CD4-positive, alpha-beta T cell treated with Interleukin-10 for 1 hour (primary cell): Measurements from ENCODE around the gene IFNAR1.

ENCODE experiments used
- DNase-seq: peaks from one replicate; pipeline ENCODE4 v3.0.0-alpha.2; 2020

IFNAR1 gene

DNA sequence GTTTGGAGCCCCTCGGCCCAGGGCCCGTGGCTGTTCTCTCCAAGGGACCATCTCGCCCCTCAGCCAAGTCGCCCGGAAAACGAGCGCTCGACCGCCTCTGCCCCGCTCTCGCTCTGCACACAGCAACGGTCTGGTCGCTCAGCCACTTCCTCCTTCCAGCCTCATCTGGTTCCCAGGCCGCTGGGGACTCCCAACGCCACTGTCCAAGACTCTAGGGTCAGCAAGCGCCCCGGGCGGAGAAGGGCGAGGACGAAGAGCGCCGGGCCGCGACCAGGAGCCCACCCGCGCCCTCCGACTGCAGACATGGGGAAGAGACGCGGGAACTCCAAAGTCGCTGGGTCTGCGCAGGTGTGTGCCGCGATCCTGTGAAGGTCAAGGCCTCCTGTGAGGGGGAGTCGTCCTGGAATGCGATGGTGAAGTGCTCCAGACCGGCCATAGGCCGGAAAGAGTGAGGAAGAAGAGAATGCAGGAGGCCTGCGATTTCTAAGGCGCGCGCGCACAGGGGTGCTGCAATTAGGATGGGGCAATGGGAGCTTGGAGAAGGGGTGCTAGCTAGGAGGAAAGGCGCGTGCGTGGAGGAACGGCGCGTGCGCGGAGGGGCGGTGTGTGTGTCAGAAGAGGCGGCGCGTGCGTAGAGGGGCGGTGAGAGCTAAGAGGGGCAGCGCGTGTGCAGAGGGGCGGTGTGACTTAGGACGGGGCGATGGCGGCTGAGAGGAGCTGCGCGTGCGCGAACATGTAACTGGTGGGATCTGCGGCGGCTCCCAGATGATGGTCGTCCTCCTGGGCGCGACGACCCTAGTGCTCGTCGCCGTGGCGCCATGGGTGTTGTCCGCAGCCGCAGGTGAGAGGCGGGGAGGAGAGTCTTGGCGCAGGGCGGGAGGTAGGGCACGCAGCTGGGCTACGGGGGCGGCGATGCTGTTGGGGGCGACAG is at the start of gene IFNAR1:
Gene IFNAR1 (plus strand): TSS at position 680 of the 931 bp plus-strand sequence. CDS start 86 bp downstream, at position 766.
- DNase-seq = peak; percentile 97

GRCh38 chr21:33278721-33279120 is 46.0 kb upstream of the IFNAR1 start:
- DNase-seq = no peak

DNA sequence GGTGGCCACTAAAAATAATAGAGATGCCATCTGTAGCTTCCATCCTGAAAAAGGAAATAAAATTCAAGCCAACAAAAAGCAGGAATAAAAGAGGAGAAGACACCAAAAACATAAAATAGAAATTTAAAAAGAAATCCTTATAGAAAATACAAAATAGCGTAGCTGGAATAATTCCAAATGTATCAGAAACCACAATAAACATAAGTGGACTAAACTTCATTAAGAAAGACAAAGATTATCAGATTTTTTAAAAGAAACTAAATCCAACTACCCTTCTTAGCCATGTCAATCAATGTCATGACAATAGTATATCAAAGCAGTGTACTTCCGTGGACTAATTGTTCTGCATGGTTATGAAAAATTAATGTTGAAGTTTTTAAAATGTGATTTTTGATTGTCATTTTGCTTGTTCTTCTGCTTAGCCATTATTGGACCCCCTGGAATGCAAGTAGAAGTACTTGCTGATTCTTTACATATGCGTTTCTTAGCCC is 45.4 kb upstream of the IFNAR1 start:
- DNase-seq = no peak

DNA sequence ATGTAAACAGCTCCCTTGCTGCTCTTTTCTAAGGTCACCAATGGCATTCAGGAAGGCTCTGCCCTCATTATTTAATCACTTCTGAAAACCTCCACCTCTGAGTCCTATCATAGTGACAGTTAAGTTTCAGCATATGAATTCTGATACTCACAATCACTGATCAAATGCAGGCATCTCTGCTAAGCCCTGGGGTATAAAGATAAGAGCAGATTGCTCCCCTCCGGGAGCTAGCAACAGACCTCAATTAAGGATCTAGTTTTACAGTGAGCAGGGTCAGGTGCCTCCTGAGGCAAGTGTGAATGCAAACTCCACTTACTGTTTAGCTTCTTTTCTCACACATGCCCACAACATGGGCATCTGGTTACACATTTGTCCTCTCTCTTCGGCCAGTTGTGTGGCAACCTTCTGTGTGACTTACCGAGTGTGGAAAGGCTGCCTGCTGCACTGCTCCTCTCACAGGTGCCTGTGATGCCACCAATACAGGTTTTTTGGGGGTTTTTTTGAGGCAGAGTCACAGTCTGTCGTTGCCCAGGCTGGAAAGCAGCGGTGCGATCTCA is 43.6 kb upstream of the IFNAR1 start:
- no peak for DNase-seq

GRCh38 chr21:33283203-33283602 is 41.6 kb upstream of the IFNAR1 start:
- no peak for DNase-seq

DNA sequence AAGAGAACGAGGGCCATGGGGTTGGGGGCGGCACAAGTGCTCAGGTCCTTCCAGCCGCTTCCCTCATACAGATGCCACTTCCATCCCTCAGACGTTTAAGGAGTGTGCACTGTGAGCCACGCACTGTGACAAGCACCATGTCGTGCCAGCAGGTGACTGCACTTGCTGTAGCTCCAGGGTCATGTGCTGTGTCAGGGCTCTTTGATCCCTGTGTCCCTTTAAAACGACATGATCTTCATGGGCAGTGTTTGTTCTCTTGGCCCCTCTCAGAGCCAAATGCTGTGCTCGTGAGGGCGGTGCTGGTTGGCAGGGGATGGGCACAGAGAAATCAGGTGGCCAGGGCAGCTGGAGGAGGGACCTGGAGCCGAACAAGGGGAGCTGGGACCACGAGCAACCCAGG is 38.7 kb upstream of the IFNAR1 start:
- no peak for DNase-seq

DNA sequence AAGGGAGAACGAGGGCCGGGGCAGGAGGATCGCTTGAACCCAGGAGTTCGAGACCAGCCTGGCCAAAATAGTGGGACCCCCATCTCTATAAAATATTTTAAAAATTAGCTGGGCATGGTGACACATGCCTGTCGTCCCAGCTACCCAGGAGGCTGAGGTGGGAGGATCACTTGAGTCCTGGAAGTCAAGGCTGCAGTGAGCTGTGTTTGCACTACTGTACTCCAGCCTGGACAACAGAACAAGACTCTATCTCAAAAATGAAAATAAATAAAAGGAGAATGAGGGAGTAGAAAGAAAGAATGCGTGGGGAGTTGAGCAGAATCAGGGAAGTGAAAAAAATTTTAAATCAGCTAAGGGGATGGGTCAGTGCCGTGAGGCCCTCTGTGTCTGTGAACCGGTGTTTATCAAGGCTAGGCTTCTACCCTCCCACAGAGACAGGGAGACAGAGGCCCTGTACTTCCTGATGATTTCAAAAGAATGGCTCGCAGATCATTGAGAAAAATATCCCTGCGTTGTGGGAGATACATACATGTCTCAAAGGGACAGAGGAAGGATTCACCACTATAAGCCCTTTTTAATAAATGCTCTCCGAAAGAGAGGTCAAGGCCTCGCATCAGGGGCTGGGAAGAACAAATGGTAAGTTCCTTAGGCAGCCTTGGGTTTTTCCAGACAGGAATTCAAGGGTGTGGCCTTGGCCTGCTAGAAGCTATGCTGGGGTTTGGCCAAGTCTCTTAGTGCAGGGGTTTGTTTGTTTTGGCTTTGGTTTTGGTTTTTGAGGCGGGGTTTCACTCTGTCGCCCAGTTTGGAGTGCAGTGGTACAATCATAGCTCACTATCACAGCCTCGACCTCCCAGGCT is 37.9 kb upstream of the IFNAR1 start:
- DNase-seq = no peak

DNA sequence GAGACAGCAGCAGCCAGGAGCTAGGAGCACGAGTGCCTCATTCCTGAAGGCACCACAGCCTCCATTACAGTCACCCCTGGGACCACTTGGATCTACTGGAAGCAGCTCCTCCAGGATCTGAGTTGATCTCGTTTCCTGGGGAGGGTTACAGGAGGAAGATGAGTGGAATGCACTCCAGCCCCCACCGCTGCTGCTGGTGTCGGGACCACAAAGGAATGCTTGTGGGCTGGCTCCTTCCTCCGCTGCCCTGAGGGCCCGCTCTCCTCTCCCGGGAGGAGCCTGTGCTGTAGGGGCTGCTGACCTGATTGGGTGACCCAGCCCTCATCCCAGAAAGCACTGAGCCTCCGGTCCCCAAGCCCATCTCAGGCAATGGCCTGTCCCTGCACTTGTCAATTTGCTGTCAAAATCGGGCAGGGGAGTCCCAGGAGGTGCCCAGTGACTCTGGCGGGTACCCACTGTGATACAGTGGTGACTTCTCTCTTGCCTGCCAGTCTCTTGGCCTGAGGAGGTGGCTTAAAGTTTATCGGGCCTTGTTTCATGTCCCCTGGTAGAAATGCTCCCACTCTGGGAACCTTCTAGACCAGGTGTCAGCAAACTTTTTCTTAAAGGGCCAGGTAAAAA is 35.5 kb upstream of the IFNAR1 start:
- no peak for DNase-seq

DNA sequence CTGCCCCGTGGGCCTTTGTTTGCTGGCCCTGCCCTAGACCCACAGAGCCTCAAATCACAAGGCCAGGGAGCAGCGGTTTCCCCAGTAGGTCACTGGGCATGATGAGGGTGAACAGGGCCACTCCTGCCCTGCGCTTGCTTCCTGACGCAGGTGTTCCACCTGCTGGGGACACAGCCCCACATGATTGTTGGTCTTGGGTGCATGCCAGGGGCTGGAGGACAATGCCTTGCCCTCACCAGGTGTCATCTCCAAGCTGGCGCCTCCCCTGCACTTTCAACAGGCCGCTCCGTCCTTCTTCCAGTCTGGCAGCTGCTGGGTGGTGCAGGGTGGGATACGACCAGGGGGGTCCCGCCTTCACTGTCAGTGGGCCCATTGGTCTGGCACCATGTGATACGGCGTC is 34.3 kb upstream of the IFNAR1 start:
- DNase-seq = no peak

DNA sequence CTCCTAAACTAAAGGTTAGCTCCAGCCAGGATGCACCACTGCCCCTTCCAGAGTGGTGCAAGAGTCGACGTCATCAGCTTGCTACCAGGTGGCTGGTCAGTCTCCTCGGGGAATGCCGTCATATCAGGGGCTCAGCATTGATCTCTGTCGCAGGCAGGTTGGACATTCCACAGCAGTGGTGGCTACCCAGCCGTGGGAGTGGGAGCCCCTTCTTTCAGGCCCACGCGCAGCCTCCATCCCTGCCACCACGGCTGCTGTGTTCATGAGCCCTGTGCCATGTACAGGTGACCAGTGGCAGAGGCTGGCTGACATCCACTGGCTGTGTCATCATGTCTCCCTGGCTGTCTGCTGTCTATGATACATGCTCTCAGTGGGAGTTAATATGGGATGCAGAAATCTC is 33.1 kb upstream of the IFNAR1 start:
- no peak for DNase-seq

GRCh38 chr21:33292724-33293123 is 32.0 kb upstream of the IFNAR1 start:
- no peak for DNase-seq

- no peak for DNase-seq
These were observed 31.6 kb upstream of the IFNAR1 start for GRCh38 chr21:33293136-33293535.

- DNase-seq = peak; percentile 14
These were observed 31.0 kb upstream of the IFNAR1 start for GRCh38 chr21:33293811-33294216.

DNA sequence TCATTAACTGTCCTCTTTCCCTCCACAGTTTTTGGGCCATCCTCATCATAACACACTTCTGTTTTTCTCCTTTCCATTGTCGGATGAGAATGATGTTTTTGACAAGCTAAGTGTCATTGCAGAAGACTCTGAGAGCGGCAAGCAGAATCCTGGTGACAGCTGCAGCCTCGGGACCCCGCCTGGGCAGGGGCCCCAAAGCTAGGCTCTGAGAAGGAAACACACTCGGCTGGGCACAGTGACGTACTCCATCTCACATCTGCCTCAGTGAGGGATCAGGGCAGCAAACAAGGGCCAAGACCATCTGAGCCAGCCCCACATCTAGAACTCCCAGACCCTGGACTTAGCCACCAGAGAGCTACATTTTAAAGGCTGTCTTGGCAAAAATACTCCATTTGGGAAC is 28.6 kb upstream of the IFNAR1 start:
- no peak for DNase-seq

DNA sequence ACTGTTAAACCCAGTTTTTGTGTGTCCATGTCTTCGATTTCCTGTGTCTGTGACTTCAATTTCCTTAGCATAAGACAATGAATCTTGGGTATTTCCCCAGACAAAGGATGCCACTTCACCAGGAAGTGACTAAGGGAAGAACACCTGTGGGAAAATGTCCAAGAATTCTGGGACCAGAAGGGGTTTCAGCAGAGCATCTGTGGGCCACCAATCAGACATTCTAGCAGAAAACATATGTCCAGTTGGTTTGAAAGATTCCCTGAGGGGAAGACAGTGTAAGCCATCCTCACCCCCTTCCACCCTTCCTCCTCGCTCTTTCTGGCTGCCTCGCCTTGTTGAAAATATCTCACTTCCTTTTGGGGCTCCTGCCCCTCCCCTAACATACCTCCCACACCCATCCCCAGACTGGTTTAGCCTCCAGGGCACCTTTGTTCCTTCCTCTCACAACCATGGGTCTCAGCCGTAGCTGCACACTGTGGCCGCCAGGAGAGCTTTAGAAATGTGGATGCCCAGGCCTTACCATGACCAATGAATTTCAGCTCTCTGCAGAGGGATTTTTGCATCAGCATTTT is 25.5 kb upstream of the IFNAR1 start:
- DNase-seq = peak; percentile 58

- DNase-seq = peak; percentile 12
These were observed 23.8 kb upstream of the IFNAR1 start for GRCh38 chr21:33300701-33301631.

DNA sequence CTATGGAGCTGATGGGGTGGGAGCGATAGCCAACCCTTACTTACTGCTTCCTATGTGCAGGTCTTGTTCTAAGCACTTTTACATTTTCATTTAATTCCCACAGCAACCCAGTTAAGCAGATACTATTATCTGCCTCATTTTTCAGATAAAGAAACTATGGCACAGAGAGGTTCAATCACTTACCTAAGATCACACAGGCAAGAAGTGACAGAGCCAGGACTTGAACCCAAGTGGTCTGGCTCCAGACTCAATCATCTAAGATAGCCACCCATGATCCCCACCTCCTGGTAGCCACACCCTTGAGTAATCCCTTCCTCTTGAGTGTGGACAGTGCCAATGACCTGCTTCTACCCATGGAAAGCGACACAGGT is 23.2 kb upstream of the IFNAR1 start:
- DNase-seq = no peak

GRCh38 chr21:33302055-33302454 is 22.7 kb upstream of the IFNAR1 start:
- DNase-seq = no peak

DNA sequence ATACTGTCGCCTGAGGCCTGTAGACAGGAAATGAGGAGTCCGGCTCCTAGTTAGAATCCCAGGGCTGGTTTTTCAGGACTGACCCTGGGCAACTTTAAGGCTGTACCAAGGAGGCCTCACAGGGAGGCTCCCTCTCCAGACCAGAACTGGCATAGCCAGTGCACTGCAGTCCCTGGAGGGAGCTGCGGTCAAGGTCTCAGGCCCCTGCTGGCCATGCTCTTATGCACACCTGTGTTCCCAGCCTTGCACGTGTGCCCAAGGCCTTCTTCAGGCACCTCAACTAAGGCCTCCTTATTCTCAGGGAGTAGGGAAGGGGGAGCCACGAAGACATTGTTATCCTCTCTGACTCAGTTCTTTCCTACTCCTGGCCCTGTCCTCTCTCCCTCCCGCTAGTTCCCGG is 22.0 kb upstream of the IFNAR1 start:
- no peak for DNase-seq

DNA sequence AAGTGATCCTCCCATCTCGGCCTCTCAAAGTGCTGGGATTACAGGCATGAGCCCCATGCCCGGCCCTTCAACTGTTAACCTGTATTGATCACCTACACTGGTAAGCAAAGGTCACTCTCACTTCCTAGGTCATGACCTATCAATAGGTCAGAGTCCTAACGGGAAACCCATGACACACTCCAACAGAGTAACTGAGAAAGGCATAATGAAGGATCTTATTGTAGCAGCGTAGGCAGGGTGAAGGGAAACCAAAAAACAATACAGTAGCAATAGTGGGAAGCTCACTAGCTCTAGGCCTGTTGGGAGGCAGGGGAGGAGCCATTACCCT is 19.5 kb upstream of the IFNAR1 start:
- no peak for DNase-seq

- no peak for DNase-seq
These were observed 18.8 kb upstream of the IFNAR1 start for GRCh38 chr21:33305938-33306337.
